T-cell (primary cell): ENCODE results near the gene PIP4K2C. TPM values are rescaled to one million over a fixed set of nuclear protein-coding genes. Genes with fewer than 3 reads are reported as not detected.
A peak's percentile ranks its signal among the peaks of the same experiment; 100 is the strongest.

Source experiments
- ATAC-seq, 4 experiments: fragments of 200-7000 bp in 3 of 4; fragments of 150-1000 bp in 1 of 4; cut with Tn5 transposase; replicated peaks in 1 of 4; 1 replicate in 3 of 4; 2 replicates in 1 of 4; pipeline ENCODE4 v1.10.0; 2021; ENCODE audit warnings: moderate library complexity in 3 of 4, mild to moderate bottlenecking in 2 of 4, moderate number of reproducible peaks in 1 of 4
- CTCF ChIA-PET, 2 donors: fragments of 300-600 bp; sonication (Branson Sonifier 250); formaldehyde crosslinking; loops; one replicate each; lab custom pipeline; 2022; ENCODE audit warnings: antibody characterized with exemption in 2 of 2; lab: Charles Lee
- POLR2A ChIA-PET, 2 donors: fragments of 300-600 bp; sonication (Branson Sonifier 250); formaldehyde crosslinking; loops; one replicate each; lab custom pipeline; 2022; ENCODE audit warnings: antibody characterized with exemption in 2 of 2; lab: Charles Lee
- DNase-seq, 35 experiments: peaks; one replicate each; pipeline versions ENCODE4 v3.0.0 to v3.0.0-alpha.2; 2013 to 2023
- H3K27ac ChIP-seq: one replicate; pipeline ENCODE4 v1.5.1; 2013; ENCODE audit warnings: low read length
- H3K27me3 ChIP-seq, 2 experiments: replicated peaks in 1 of 2; 1 replicate in 1 of 2; 2 replicates in 1 of 2; pipeline versions ENCODE4 v1.6.1 to v1.7.0; 2013; ENCODE audit warnings: low read length in 1 of 2, mixed read lengths in 1 of 2; ENCODE audit not compliant: control insufficient read depth in 2 of 2, insufficient read depth in 2 of 2; ENCODE audit errors: extremely low read depth in 1 of 2
- H3K36me3 ChIP-seq, 2 donors: 1 replicate in 1 of 2; 2 replicates in 1 of 2; pipeline versions ENCODE4 v1.6.1 to v1.7.0; 2013; ENCODE audit warnings: low read length in 1 of 2; ENCODE audit not compliant: control insufficient read depth in 2 of 2, insufficient read depth in 1 of 2; ENCODE audit errors: extremely low read depth in 1 of 2
- H3K4me1 ChIP-seq, 2 experiments: 1 replicate in 1 of 2; 2 replicates in 1 of 2; pipeline versions ENCODE4 v1.6.1 to v1.7.0; 2013; ENCODE audit warnings: low read length in 2 of 2, mixed read lengths in 1 of 2; ENCODE audit not compliant: insufficient read depth in 2 of 2, control insufficient read depth in 1 of 2; ENCODE audit errors: extremely low read depth in 1 of 2
- H3K4me3 ChIP-seq, 2 donors: 1 replicate in 1 of 2; 2 replicates in 1 of 2; pipeline versions ENCODE4 v1.5.1 to v1.7.0; 2013; ENCODE audit warnings: mild to moderate bottlenecking in 2 of 2, low read length in 1 of 2, moderate library complexity in 1 of 2; ENCODE audit not compliant: control insufficient read depth in 1 of 2; ENCODE audit errors: extremely low read depth in 1 of 2
- H3K9me3 ChIP-seq: 2 replicates; pipeline ENCODE4 v1.7.0; 2013
- H3K27ac Mint-ChIP-seq, 2 donors: one replicate each; pipeline ENCODE4 v1.8.0; 2020 to 2021; ENCODE audit warnings: mild to moderate bottlenecking in 2 of 2, mixed read lengths in 2 of 2
- H3K27me3 Mint-ChIP-seq, 2 donors: one replicate each; pipeline ENCODE4 v1.8.0; 2021 to 2022; ENCODE audit warnings: mixed read lengths in 2 of 2
- H3K36me3 Mint-ChIP-seq: one replicate; pipeline ENCODE4 v1.8.0; 2021; ENCODE audit warnings: mixed read lengths
- H3K4me1 Mint-ChIP-seq, 3 donors: one replicate each; pipeline ENCODE4 v1.8.0; 2020 to 2022; ENCODE audit warnings: mixed read lengths in 3 of 3, mild to moderate bottlenecking in 1 of 3
- H3K4me3 Mint-ChIP-seq, 3 donors: one replicate each; pipeline ENCODE4 v1.8.0; 2020 to 2022; ENCODE audit warnings: mild to moderate bottlenecking in 3 of 3, mixed read lengths in 3 of 3, moderate library complexity in 3 of 3
- H3K9me3 Mint-ChIP-seq, 3 donors: one replicate each; pipeline ENCODE4 v1.8.0; 2020 to 2022; ENCODE audit warnings: mixed read lengths in 3 of 3
- WGBS: methylation state at CpG from one replicate; pipeline ENCODE4 v1.1.5; 2013; ENCODE audit warnings: missing lambda C conversion rate; ENCODE audit not compliant: insufficient coverage; 5-methylcytosine and 5-hydroxymethylcytosine counted together
- total RNA-seq, 35 experiments: library from RNA in 6 of 35; stranded (reverse) in 6 of 35; fragments of 120-200 nt in 1 of 35; gene quantifications; one replicate each; pipeline versions ENCODE4 v1.2.1 to v1.2.4 and lab custom pipeline; 2013 to 2026

Gene PIP4K2C
- total RNA-seq (10 to 100 TPM; 21.7 to 30.9 (median 27.9) TPM), total RNA-seq (lab: John Stamatoyannopoulos, UW) (14.3 to 46.3 (median 32.5) reads per million in 29 experiments)
- 23.1 TPM for total RNA-seq (2013)

DNA sequence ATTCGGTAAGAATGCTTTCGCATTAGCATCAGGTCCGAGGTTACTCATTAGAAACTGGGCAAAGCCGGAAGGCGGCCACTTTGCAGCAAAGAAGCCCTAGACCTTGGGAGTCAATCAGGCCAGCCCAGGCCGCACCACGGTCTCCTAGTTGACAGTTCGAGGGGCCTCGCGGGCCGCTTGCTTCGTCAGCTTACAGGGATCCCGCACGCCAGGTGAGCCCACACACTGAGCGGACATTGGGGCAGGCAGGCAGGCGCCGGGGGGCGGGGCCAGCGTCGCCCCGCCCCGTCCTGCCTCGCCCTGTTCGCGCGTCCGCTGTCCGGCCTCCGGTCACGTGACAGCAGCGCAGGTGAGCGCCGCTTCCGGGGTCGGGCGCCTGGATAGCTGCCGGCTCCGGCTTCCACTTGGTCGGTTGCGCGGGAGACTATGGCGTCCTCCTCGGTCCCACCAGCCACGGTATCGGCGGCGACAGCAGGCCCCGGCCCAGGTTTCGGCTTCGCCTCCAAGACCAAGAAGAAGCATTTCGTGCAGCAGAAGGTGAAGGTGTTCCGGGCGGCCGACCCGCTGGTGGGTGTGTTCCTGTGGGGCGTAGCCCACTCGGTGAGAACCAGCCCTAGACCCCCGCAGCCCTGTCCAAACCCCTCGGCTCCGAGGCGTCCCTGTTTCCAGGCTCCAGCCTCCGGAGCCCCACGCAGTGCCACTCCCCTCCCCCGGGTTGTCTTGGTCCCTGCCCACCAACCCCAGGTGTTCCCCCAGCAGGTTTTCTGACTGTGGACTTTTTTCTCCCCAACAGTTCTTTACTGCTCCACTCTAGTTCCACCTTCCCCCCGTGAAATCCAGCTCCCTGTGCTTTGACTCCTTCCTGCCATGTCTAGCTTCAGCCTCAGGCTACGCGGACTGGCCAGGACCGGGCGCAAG, at the start of gene PIP4K2C:
Gene PIP4K2C (plus strand): TSS at position 329 of the 918 bp plus-strand sequence. CDS start 98 bp downstream, at position 427.
- Histone ChIP-seq H3K36me3 (peaks cover 0 to 20% of the 10 kb centered on the region in 2 donors), H3K4me1 (peaks cover 7 to 25% of the 10 kb centered on the region in 2 experiments), H3K27me3 (peaks cover 0 to 9% of the 10 kb centered on the region in 2 experiments), H3K27ac (peak within 1 kb of the TSS; percentile 73), H3K4me3 (peak within 1 kb of the TSS; percentile 76 to 97), H3K9me3 (no peaks in the 10 kb centered on the region)
- Mint-ChIP-seq H3K9me3 (no peaks in the 10 kb centered on the region), H3K36me3 (peaks cover 9% of the 10 kb centered on the region), H3K27me3 (no peaks in the 10 kb centered on the region), H3K27ac (peak within 1 kb of the TSS; percentile 86 to 87), H3K4me3 (peak within 1 kb of the TSS; percentile 85 to 87 (median 85)), H3K4me1 (peaks cover 25 to 30% (median 28%) of the 10 kb centered on the region in 3 donors)
- ChIA-PET POLR2A (interaction anchor here in 1 of 2 donors (0.6 kb wide), 1 partner anchor 12 kb away, joined by 7 read pairs; no protein-coding TSS in a partner anchor), CTCF (interaction anchor here (1.6 to 3.0 kb wide), 2 partner anchors 7 to 42 kb away, joined by 3 to 28 read pairs; partner anchors contain the start of gene B4GALNT1 (in 1 of the 2))
- ATAC-seq, result peak; percentile 88 to 96 (median 91)
- peak; percentile 30 to 87 (median 58) for DNase-seq
- WGBS, result under 1% methylated on average over 60 of the region's 69 CpGs

GRCh38 chr12:57541717-57542116, 49.3 kb upstream of the PIP4K2C start:
- ChIA-PET CTCF (interaction anchor here in 1 of 2 donors (0.7 kb wide), 1 partner anchor 16 kb away, joined by 3 read pairs; no protein-coding TSS in a partner anchor), POLR2A (interaction anchor here in 1 of 2 donors (0.6 kb wide), 1 partner anchor 18 kb away, joined by 9 read pairs; no protein-coding TSS in a partner anchor)
- H3K27me3 Mint-ChIP-seq, result no peaks in the 10 kb centered on the region
- Histone ChIP-seq H3K4me1 (peaks cover 0 to 18% of the 10 kb centered on the region in 2 experiments), H3K36me3 (peaks cover 2 to 15% of the 10 kb centered on the region in 2 donors), H3K27me3 (no peaks in the 10 kb centered on the region), H3K27ac (no peak overlapping the region), H3K9me3 (no peaks in the 10 kb centered on the region), H3K4me3 (no peak overlapping the region)
- no peak overlapping the region for H3K4me3 Mint-ChIP-seq
- H3K4me1 Mint-ChIP-seq, result peaks cover 25 to 34% (median 33%) of the 10 kb centered on the region in 3 donors
- ATAC-seq (no peak), DNase-seq (no peak)
- H3K9me3 Mint-ChIP-seq, result no peaks in the 10 kb centered on the region
- 100% methylated on average over 1 of the region's 2 CpGs for WGBS
- no peak overlapping the region for H3K27ac Mint-ChIP-seq
- peaks cover 30% of the 10 kb centered on the region for H3K36me3 Mint-ChIP-seq

- WGBS, result 71% methylated on average over 2 of the region's 2 CpGs
- Mint-ChIP-seq H3K36me3 (peaks cover 18% of the 10 kb centered on the region), H3K4me3 (no peak overlapping the region), H3K4me1 (peaks cover 35 to 43% (median 39%) of the 10 kb centered on the region in 3 donors), H3K27ac (peak overlapping the region in 1 of 2 donors; percentile 55), H3K27me3 (peaks cover 0 to under 1% of the 10 kb centered on the region in 2 donors), H3K9me3 (no peaks in the 10 kb centered on the region)
- DNase-seq (no peak), ATAC-seq (no peak)
- Histone ChIP-seq H3K4me3 (no peak overlapping the region), H3K4me1 (peaks cover 6 to 19% of the 10 kb centered on the region in 2 experiments), H3K27ac (no peak overlapping the region), H3K36me3 (peaks cover 2 to 11% of the 10 kb centered on the region in 2 donors), H3K9me3 (no peaks in the 10 kb centered on the region), H3K27me3 (no peaks in the 10 kb centered on the region)
- ChIA-PET POLR2A (no interaction called here), CTCF (no interaction called here)
These were observed 47.4 kb upstream of the PIP4K2C start for GRCh38 chr12:57543581-57543980.

GRCh38 chr12:57545809-57546437, 45.1 kb upstream of the PIP4K2C start:
- ATAC-seq (no peak), DNase-seq (no peak)
- Mint-ChIP-seq H3K27me3 (peaks cover 0 to 7% of the 10 kb centered on the region in 2 donors), H3K4me1 (peaks cover 39 to 52% (median 52%) of the 10 kb centered on the region in 3 donors), H3K4me3 (peak overlapping the region; percentile 94 to 97 (median 96)), H3K27ac (peak overlapping the region; percentile 85 to 96), H3K36me3 (peaks cover 5% of the 10 kb centered on the region), H3K9me3 (no peaks in the 10 kb centered on the region)
- peaks cover 2 to 6% of the 10 kb centered on the region in 2 donors for H3K36me3 ChIP-seq
- WGBS, result 82% methylated on average over 3 of the region's 15 CpGs
- POLR2A ChIA-PET, result interaction anchor here in 1 of 2 donors (1.2 kb wide), 1 partner anchor 19 kb away, joined by 4 read pairs; no protein-coding TSS in a partner anchor
- CTCF ChIA-PET, result interaction anchor here in 1 of 2 donors (0.7 to 1.3 kb wide), 2 partner anchors 9 to 87 kb away, joined by 4 read pairs; partner anchors contain the start of gene GLI1
- peak overlapping the region; percentile 84 to 89 for H3K4me3 ChIP-seq
- H3K27me3 ChIP-seq, result peaks cover 9 to 20% of the 10 kb centered on the region in 2 experiments
- peaks cover 7 to 32% of the 10 kb centered on the region in 2 experiments for H3K4me1 ChIP-seq
- no peaks in the 10 kb centered on the region for H3K9me3 ChIP-seq
- peak overlapping the region; percentile 69 for H3K27ac ChIP-seq

GRCh38 chr12:57546438-57547287, 44.3 kb upstream of the PIP4K2C start, which contains the start of gene DCTN2:
Gene DCTN2, minus strand, starts transcription at chr12:57547192. Its CDS starts 129 bp downstream, at chr12:57547063.
- Mint-ChIP-seq H3K9me3 (no peaks in the 10 kb centered on the region), H3K27me3 (peaks cover 0 to 7% of the 10 kb centered on the region in 2 donors), H3K4me1 (peaks cover 41 to 52% (median 49%) of the 10 kb centered on the region in 3 donors), H3K27ac (peak within 1 kb of the TSS; percentile 85 to 96), H3K36me3 (no peaks in the 10 kb centered on the region), H3K4me3 (peak within 1 kb of the TSS; percentile 94 to 97 (median 96))
- Histone ChIP-seq H3K36me3 (peaks cover 0 to 2% of the 10 kb centered on the region in 2 donors), H3K4me3 (peak within 1 kb of the TSS; percentile 84 to 89), H3K27me3 (peaks cover 12 to 20% of the 10 kb centered on the region in 2 experiments), H3K4me1 (peaks cover 7 to 32% of the 10 kb centered on the region in 2 experiments), H3K27ac (peak within 1 kb of the TSS; percentile 69), H3K9me3 (no peaks in the 10 kb centered on the region)
- under 1% methylated on average over 51 of the region's 56 CpGs for WGBS
- peak; percentile 94 to 98 (median 96) for ATAC-seq
- peak in 34 of 35 experiments; percentile 82 to 95 (median 88) for DNase-seq
- CTCF ChIA-PET, result interaction anchor here in 1 of 2 donors (0.6 to 1.3 kb wide), 4 partner anchors 9 to 1717 kb away, joined by 3 to 4 read pairs (median 4); partner anchors contain the start of genes DNAJC14 and GLI1
- POLR2A ChIA-PET, result interaction anchor here (0.5 to 1.2 kb wide), 3 partner anchors 11 to 26 kb away, joined by 4 read pairs; no protein-coding TSS in a partner anchor
